Astrocyte (in vitro differentiated cells and primary cell): ENCODE measurements around the gene CCDC169. TPM values are rescaled to one million over a fixed set of nuclear protein-coding genes. Genes with fewer than 3 reads are reported as not detected.
A peak's percentile ranks its signal among the peaks of the same experiment; 100 is the strongest.
"Not testable (repeated sequence)": the region's sequence is repeated elsewhere in the genome, so short reads cannot be mapped to it uniquely, and the experiment has no call there.

Experiments
- DNase-seq: peaks from one replicate; pipeline ENCODE4 v3.0.0-alpha.2; 2010; ENCODE audit warnings: low read depth
- FAIRE-seq: peaks from 2 replicates; lab custom pipeline; 2011; peaks lifted over from hg19 to GRCh38; lab: Jason Lieb, UNC
- H2AFZ ChIP-seq: 2 replicates; pipeline ENCODE4 v1.6.0; 2012; ENCODE audit warnings: low read depth, low read length, inconsistent platforms
- H3K27ac ChIP-seq: 2 replicates; pipeline ENCODE4 v1.5.1; 2011; ENCODE audit warnings: low read depth, low read length, inconsistent platforms
- H3K27me3 ChIP-seq: 2 replicates; pipeline ENCODE4 v1.6.0; 2011; ENCODE audit warnings: low read length, inconsistent platforms; ENCODE audit not compliant: insufficient read depth
- H3K36me3 ChIP-seq: 2 replicates; pipeline ENCODE4 v1.5.1; 2011; ENCODE audit warnings: low read length, inconsistent platforms; ENCODE audit not compliant: insufficient read depth
- H3K4me1 ChIP-seq: 2 replicates; pipeline ENCODE4 v1.5.1; 2011; ENCODE audit warnings: low read length, inconsistent platforms; ENCODE audit not compliant: insufficient read depth
- H3K4me2 ChIP-seq: 2 replicates; pipeline ENCODE4 v1.6.0; 2012; ENCODE audit warnings: low read length, inconsistent platforms
- H3K4me3 ChIP-seq: 2 replicates; pipeline ENCODE4 v1.5.1; 2011; ENCODE audit warnings: low read depth, mild to moderate bottlenecking, low read length, inconsistent platforms; ENCODE audit not compliant: insufficient read depth
- H3K79me2 ChIP-seq: 2 replicates; pipeline ENCODE4 v1.6.0; 2012; ENCODE audit warnings: mild to moderate bottlenecking, low read length, inconsistent platforms; ENCODE audit not compliant: insufficient read depth
- H3K9ac ChIP-seq: 2 replicates; pipeline ENCODE4 v1.6.0; 2012; ENCODE audit warnings: mild to moderate bottlenecking, low read length, inconsistent platforms
- H3K9me3 ChIP-seq: 2 replicates; pipeline ENCODE4 v1.5.1; 2012; ENCODE audit warnings: low read depth, mild to moderate bottlenecking, low read length, inconsistent platforms; ENCODE audit not compliant: insufficient read depth
- H4K20me1 ChIP-seq: 2 replicates; pipeline ENCODE4 v1.6.0; 2012; ENCODE audit warnings: low read length, inconsistent platforms; ENCODE audit not compliant: insufficient read depth
- H3K27ac Mint-ChIP-seq: one replicate; pipeline ENCODE4 v1.8.0; 2021; ENCODE audit warnings: mild to moderate bottlenecking, mixed read lengths; ENCODE audit not compliant: unreplicated experiment
- H3K27me3 Mint-ChIP-seq: one replicate; pipeline ENCODE4 v1.8.0; 2021; ENCODE audit warnings: low read depth, mixed read lengths; ENCODE audit not compliant: unreplicated experiment
- H3K36me3 Mint-ChIP-seq: one replicate; pipeline ENCODE4 v1.8.0; 2021; ENCODE audit warnings: low read depth, mixed read lengths; ENCODE audit not compliant: unreplicated experiment
- H3K4me1 Mint-ChIP-seq: one replicate; pipeline ENCODE4 v1.8.0; 2021; ENCODE audit warnings: low read depth, mixed read lengths; ENCODE audit not compliant: unreplicated experiment
- H3K4me3 Mint-ChIP-seq: one replicate; pipeline ENCODE4 v1.8.0; 2021; ENCODE audit warnings: mild to moderate bottlenecking, moderate library complexity, mixed read lengths; ENCODE audit not compliant: unreplicated experiment
- H3K9me3 Mint-ChIP-seq: one replicate; pipeline ENCODE4 v1.8.0; 2021; ENCODE audit warnings: mild to moderate bottlenecking, mixed read lengths; ENCODE audit not compliant: unreplicated experiment
- EZH2 ChIP-seq: IDR thresholded peaks from 2 replicates; pipeline ENCODE4 v1.6.1; 2012; ENCODE audit warnings: mild to moderate bottlenecking, low read length, inconsistent platforms; ENCODE audit not compliant: insufficient read depth
- total RNA-seq: library from RNA; stranded (reverse); gene quantifications from 2 replicates; pipeline ENCODE4 v1.2.1, GENCODE V29; 2021
- TF ChIP-seq, protein P1 (sequence below): IDR thresholded peaks from 2 replicates; pipeline ENCODE4 v1.5.1; 2011; ENCODE audit warnings: low read depth, mild to moderate bottlenecking, inconsistent platforms, low read length, moderate library complexity; ENCODE audit not compliant: insufficient read depth

CCDC169 gene
- total RNA-seq, 1 donor from 2014 or later, result 0.98 TPM

DNA sequence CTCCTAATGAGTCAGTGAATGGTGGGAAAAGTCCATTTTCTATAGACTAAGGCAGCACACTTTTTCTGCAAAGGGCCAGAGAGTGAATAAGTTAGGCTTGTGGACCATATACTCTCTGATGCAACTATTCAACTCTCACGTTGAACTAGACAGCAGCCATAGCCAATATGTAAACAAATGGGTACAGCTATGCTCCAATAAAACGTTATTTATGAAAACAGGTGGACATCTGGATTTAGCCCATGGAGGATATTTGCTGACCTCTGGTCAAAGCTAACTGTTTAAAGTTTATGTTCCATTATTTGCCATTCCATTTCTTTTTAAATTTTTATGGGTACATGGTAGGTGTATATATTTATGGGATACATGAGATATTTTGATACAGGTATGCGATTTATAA is 4.7 kb upstream of the CCDC169 start:
- DNase-seq, result no peak
- Histone ChIP-seq H2AFZ (no peak overlapping the region), H3K36me3 (no peaks in the 10 kb centered on the region), H3K4me2 (no peak overlapping the region), H3K9me3 (no peaks in the 10 kb centered on the region), H3K4me3 (no peak overlapping the region), H3K9ac (no peak overlapping the region), H3K4me1 (peaks cover 7% of the 10 kb centered on the region), H4K20me1 (no peaks in the 10 kb centered on the region), H3K27ac (no peak overlapping the region), H3K27me3 (no peaks in the 10 kb centered on the region), H3K79me2 (no peaks in the 10 kb centered on the region)
- Mint-ChIP-seq H3K27ac (no peak overlapping the region), H3K36me3 (peaks cover 5% of the 10 kb centered on the region), H3K4me3 (no peak overlapping the region), H3K4me1 (peaks cover 7% of the 10 kb centered on the region), H3K9me3 (peaks cover 2% of the 10 kb centered on the region), H3K27me3 (no peaks in the 10 kb centered on the region)
- no peak for FAIRE-seq
- TF ChIP-seq, protein P1, sequence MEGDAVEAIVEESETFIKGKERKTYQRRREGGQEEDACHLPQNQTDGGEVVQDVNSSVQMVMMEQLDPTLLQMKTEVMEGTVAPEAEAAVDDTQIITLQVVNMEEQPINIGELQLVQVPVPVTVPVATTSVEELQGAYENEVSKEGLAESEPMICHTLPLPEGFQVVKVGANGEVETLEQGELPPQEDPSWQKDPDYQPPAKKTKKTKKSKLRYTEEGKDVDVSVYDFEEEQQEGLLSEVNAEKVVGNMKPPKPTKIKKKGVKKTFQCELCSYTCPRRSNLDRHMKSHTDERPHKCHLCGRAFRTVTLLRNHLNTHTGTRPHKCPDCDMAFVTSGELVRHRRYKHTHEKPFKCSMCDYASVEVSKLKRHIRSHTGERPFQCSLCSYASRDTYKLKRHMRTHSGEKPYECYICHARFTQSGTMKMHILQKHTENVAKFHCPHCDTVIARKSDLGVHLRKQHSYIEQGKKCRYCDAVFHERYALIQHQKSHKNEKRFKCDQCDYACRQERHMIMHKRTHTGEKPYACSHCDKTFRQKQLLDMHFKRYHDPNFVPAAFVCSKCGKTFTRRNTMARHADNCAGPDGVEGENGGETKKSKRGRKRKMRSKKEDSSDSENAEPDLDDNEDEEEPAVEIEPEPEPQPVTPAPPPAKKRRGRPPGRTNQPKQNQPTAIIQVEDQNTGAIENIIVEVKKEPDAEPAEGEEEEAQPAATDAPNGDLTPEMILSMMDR, result no peak
- TF ChIP-seq EZH2, result no peak

DNA sequence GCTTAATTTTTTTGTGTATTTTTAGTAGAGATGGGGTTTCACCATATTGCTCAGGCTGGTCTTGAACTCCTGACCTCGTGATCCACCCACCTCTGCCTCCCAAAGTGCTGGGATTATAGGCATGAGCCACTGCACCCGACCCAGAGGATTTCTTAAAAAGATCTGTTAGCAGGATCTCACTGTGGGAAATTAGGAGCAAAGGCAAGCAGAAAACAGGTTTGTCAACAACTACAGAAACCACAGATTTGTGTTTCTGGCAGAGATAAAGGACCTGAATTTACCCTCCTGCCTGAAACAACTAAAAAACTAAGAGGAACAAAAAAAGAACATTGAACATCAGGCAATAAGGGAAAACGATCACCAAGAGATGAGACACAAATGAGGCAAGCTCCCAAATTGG is 1.9 kb upstream of the CCDC169 start:
- not testable (repeated sequence) for FAIRE-seq, H3K36me3 ChIP-seq, H3K9ac ChIP-seq, H3K79me2 ChIP-seq, H3K4me1 Mint-ChIP-seq, H3K27me3 Mint-ChIP-seq, H3K4me1 ChIP-seq, H3K27me3 ChIP-seq, DNase-seq, H3K4me3 ChIP-seq, H3K9me3 Mint-ChIP-seq, H2AFZ ChIP-seq, H4K20me1 ChIP-seq, H3K4me3 Mint-ChIP-seq, H3K4me2 ChIP-seq, H3K27ac ChIP-seq, H3K9me3 ChIP-seq, H3K27ac Mint-ChIP-seq, H3K36me3 Mint-ChIP-seq

DNA sequence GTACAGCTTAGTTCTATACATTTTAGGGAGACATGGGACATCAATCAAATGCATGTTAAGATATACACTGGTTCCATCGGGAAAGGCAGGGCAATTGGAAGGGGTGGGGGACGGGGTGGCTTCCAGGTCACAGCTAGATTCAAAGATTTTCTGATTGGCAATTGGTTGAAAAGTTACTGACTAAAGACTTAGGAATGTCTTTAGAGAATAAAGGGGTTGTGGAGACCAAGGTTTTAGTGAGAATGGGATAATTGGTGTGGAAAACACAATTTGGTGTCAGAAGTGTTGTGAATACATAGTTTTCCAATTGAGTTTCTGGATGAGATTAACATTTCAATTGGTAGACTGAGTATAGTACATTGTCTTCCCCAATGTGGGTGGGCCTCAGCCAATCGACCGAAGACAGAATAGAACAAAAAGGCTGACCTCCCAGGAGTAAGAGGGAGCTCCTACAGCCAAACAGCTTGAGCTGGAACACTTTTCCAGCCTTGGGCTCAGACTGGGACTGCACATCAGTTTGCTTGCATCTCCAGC is 988 bp upstream of the CCDC169 start:
- H3K4me1 Mint-ChIP-seq, result peaks cover 7% of the 10 kb centered on the region
- Histone ChIP-seq H3K9me3 (no peaks in the 10 kb centered on the region), H3K4me2 (peak overlapping the region; percentile 95), H3K4me1 (peaks cover 7% of the 10 kb centered on the region), H3K36me3 (no peaks in the 10 kb centered on the region), H4K20me1 (no peaks in the 10 kb centered on the region), H3K27me3 (no peaks in the 10 kb centered on the region), H3K4me3 (peak overlapping the region; percentile 75), H2AFZ (no peak overlapping the region), H3K27ac (no peak overlapping the region), H3K9ac (peak overlapping the region; percentile 83), H3K79me2 (no peaks in the 10 kb centered on the region)
- peak overlapping the region; percentile 86 for H3K4me3 Mint-ChIP-seq
- FAIRE-seq (no peak), DNase-seq (no peak)
- no peaks in the 10 kb centered on the region for H3K27me3 Mint-ChIP-seq
- TF ChIP-seq EZH2, result no peak
- TF ChIP-seq, protein P1, result no peak
- H3K9me3 Mint-ChIP-seq, result peaks cover 2% of the 10 kb centered on the region
- peak overlapping the region; percentile 75 for H3K27ac Mint-ChIP-seq
- H3K36me3 Mint-ChIP-seq, result peaks cover 5% of the 10 kb centered on the region
